A549 treated with AZD2906 at 1 μM for 4 hours (cell line): ENCODE results near the gene PSEN1. TPM values are rescaled to one million over a fixed set of nuclear protein-coding genes. Genes with fewer than 3 reads are reported as not detected.

Experiments used
- total RNA-seq: library from RNA; stranded (reverse); fragments of 200-300 nt; extraction: Qiagen RNA extraction; gene quantifications from 5 replicates; pipeline ENCODE4 v1.2.3, GENCODE V29; 2022

The PSEN1 gene
- 57.7 to 72.9 TPM (median 62.3 TPM) in 5 replicates for total RNA-seq

GRCh38 chr14:73136387-73137225 lies at the start of gene PSEN1:
Gene PSEN1 (plus strand): TSS chr14:73136507. CDS start chr14:73148020, 11,513 bp downstream.

GRCh38 chr14:73237219-73237785 lies 101.0 kb downstream of the PSEN1 start, which contains the start of gene PAPLN:
Gene PAPLN (plus strand): TSS chr14:73237506. CDS start chr14:73239779, 2,273 bp downstream.

Other genes with a start within 250 kb of the PSEN1 start
- gene DPF3, start 242.4 kb upstream of the PSEN1 start, total RNA-seq: 0.05 to 0.16 TPM (median 0.10 TPM) in 5 replicates
- gene DCAF4, start 210.0 kb upstream of the PSEN1 start, total RNA-seq: 24.4 to 33.2 TPM (median 28.2 TPM) in 5 replicates
- 9.5 to 10.7 TPM (median 9.8 TPM) in 5 replicates for gene ZFYVE1, start 109.4 kb upstream of the PSEN1 start, total RNA-seq
- gene RBM25, start 78.0 kb upstream of the PSEN1 start, total RNA-seq: 45.0 to 66.5 TPM (median 49.8 TPM) in 5 replicates
- 4.6 to 5.1 TPM (median 4.6 TPM) in 5 replicates for gene PAPLN, start 101.0 kb downstream of the PSEN1 start, total RNA-seq